Activated CD8-positive, alpha-beta T cell treated with anti-CD3 and anti-CD28 coated beads for 36 hours (primary cell): ENCODE results near the gene OTOP2. TPM values are rescaled to one million over a fixed set of nuclear protein-coding genes. Genes with fewer than 3 reads are reported as not detected.
A peak's percentile ranks its signal among the peaks of the same experiment; 100 is the strongest.

Experiments
- ATAC-seq: fragments of 200-7000 bp; cut with Tn5 transposase; one replicate; pipeline ENCODE4 v1.10.0; 2021; ENCODE audit warnings: mild to moderate bottlenecking, moderate library complexity
- CTCF ChIA-PET: fragments of 350-600 bp; sonication (Branson Sonifier 250); formaldehyde crosslinking; loops from one replicate; lab custom pipeline; 2021; ENCODE audit warnings: antibody characterized with exemption; lab: Charles Lee
- POLR2A ChIA-PET: fragments of 350-600 bp; sonication (Branson Sonifier 250); formaldehyde crosslinking; loops from one replicate; lab custom pipeline; 2021; ENCODE audit warnings: antibody characterized with exemption; lab: Charles Lee
- DNase-seq: peaks from one replicate; pipeline ENCODE4 v3.0.0-alpha.2; 2020
- H3K27ac Mint-ChIP-seq: one replicate; pipeline ENCODE4 v1.8.0; 2021; ENCODE audit warnings: mild to moderate bottlenecking, mixed read lengths
- H3K27me3 Mint-ChIP-seq: one replicate; pipeline ENCODE4 v1.8.0; 2021; ENCODE audit warnings: mixed read lengths
- H3K36me3 Mint-ChIP-seq: one replicate; pipeline ENCODE4 v1.8.0; 2021; ENCODE audit warnings: low read depth, mixed read lengths
- H3K4me1 Mint-ChIP-seq: one replicate; pipeline ENCODE4 v1.8.0; 2021; ENCODE audit warnings: low read depth, mixed read lengths
- H3K4me3 Mint-ChIP-seq: one replicate; pipeline ENCODE4 v1.8.0; 2021; ENCODE audit warnings: mild to moderate bottlenecking, moderate library complexity, mixed read lengths
- H3K9me3 Mint-ChIP-seq: one replicate; pipeline ENCODE4 v1.8.0; 2021; ENCODE audit warnings: mixed read lengths
- CTCF ChIP-seq: fragments of 200-600 bp; IDR thresholded peaks from one replicate; pipeline ENCODE4 v1.8.0; 2022; ENCODE audit warnings: antibody characterized with exemption, mild to moderate bottlenecking
- intact Hi-C: fragments of 100-400 bp; cut with micrococcal nuclease; formaldehyde crosslinking; loops from one replicate; pipeline ENCODE4 v1.10.0; 2022
- total RNA-seq, 2 experiments: library from RNA; stranded (reverse); gene quantifications; one replicate each; pipeline ENCODE4 v1.2.3, GENCODE V29; 2021

Gene OTOP2
- total RNA-seq, 2 experiments from 2014 or later: not detected

- Mint-ChIP-seq H3K4me1 (peaks cover 2% of the 10 kb centered on the region), H3K27ac (no peak overlapping the region), H3K27me3 (peaks cover 35% of the 10 kb centered on the region), H3K9me3 (no peaks in the 10 kb centered on the region), H3K36me3 (no peaks in the 10 kb centered on the region), H3K4me3 (no peak overlapping the region)
- no peak for TF ChIP-seq CTCF
- CTCF ChIA-PET: interaction anchor here (1.1 to 1.7 kb wide), 2 partner anchors 12 to 66 kb away, joined by 3 to 5 read pairs; no protein-coding TSS in a partner anchor
- POLR2A ChIA-PET: no interaction called here
- DNase-seq (no peak), ATAC-seq (no peak)
- intact Hi-C loops: no loop called here
Observed at GRCh38 chr17:74892013-74892841, 31.8 kb upstream of the OTOP2 start.

DNA sequence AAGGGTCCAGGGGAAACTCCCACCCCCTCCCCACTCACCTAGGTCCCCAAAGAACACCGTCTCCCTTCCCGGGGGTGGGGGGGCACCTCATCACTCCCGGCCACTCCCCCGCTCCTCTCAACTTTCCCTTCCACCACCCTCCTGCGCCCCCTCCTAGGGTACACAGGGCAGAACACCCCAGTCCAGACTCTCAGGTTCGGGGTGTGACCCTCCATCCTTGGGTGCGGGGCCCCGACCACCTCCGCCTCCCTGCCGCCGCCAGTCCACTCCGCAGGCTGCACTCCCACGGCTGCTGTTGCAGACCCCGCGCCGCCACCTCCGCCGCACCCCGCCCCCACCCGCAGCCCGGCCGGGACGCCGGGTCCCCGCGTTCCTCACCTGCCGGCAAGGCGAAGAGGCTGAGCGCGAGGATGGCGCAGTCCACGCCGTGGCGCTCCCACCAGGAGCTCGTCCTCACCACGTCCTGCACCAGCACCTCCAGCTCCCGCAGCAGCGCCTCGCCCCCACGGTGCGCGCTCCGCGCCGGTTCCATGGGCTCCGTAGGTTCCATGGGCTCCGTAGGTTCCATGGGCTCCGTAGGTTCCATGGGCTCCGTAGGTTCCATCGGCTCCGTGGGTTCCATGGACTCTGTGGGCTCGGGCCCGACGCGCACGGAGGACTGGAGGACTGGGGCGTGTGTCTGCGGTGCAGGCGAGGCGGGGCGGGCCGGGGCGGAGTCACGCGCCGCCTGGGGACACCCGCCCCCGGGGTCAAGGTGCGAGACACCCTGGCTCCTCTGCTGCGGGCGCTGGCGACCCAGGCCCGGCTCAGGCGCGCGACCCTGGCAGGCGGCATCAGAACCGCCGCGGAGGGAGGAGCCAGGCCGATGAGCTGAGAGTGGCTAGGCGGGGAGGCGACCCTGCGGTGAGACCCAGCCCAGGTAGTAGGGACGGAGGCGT lies 30.8 kb upstream of the OTOP2 start, which contains the start of gene FADS6:
Gene FADS6 (minus strand): TSS at position 660 of the 938 bp plus-strand sequence. CDS start 38 bp downstream, at position 622.
- Mint-ChIP-seq H3K27ac (no peak within 1 kb of the TSS), H3K4me3 (peak within 1 kb of the TSS; percentile 26), H3K4me1 (peaks cover 2% of the 10 kb centered on the region), H3K36me3 (no peaks in the 10 kb centered on the region), H3K27me3 (peaks cover 35% of the 10 kb centered on the region), H3K9me3 (no peaks in the 10 kb centered on the region)
- ChIA-PET CTCF (interaction anchor here (1.1 to 1.3 kb wide), 2 partner anchors 13 to 31 kb away, joined by 3 to 4 read pairs; partner anchors contain the start of gene OTOP2), POLR2A (interaction anchor here (1.0 kb wide), 1 partner anchor 20 kb away, joined by 4 read pairs; no protein-coding TSS in a partner anchor)
- TF ChIP-seq CTCF: no peak
- ATAC-seq (peak; percentile 55), DNase-seq (no peak)
- intact Hi-C loops: no loop called here

DNA sequence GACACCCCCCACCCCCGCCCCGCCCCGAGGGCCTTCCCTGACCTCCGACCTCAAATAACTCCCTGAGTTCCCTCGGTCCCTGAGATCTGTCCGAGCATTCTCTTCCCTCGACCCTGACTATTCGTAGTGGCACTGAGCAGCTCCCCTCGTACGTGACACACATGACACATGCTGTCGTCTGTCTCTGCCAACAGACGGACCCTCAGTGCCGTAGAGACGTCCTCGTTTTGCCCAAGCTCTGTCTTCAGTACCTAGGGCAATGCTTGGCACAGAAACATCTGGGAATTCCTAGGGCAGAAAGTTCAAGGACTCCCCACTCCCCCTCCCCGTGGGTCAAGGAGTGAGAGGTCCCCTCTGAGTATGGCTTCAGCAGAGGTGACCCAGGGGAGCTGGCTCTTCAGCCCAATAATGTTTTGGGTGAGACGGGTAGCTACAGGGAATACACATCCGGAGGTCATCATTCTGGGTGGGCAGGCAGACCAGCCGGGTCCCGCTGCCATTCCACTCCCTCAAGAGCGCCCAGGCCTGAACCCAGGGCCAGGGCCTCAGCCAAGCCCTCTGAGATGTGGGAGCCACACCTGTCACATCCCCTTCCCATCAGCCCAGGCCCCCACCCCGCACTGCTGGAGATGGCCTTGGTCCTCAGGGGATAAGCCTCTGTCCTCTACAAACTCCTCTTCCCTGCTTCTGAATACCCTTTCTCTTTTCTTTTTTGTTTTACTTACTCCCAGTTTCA lies 30.0 kb upstream of the OTOP2 start:
- H3K9me3 Mint-ChIP-seq: no peaks in the 10 kb centered on the region
- peaks cover 35% of the 10 kb centered on the region for H3K27me3 Mint-ChIP-seq
- peak overlapping the region; percentile 26 for H3K4me3 Mint-ChIP-seq
- CTCF ChIA-PET: interaction anchor here (1.3 to 1.4 kb wide), 2 partner anchors 30 to 103 kb away, joined by 4 read pairs; partner anchors contain the start of gene OTOP2
- intact Hi-C loops: no loop called here
- POLR2A ChIA-PET: interaction anchor here (1.0 kb wide), 1 partner anchor 21 kb away, joined by 4 read pairs; no protein-coding TSS in a partner anchor
- no peaks in the 10 kb centered on the region for H3K36me3 Mint-ChIP-seq
- DNase-seq: no peak
- TF ChIP-seq CTCF: no peak
- no peak overlapping the region for H3K27ac Mint-ChIP-seq
- H3K4me1 Mint-ChIP-seq: peaks cover 2% of the 10 kb centered on the region
- no peak for ATAC-seq

DNA sequence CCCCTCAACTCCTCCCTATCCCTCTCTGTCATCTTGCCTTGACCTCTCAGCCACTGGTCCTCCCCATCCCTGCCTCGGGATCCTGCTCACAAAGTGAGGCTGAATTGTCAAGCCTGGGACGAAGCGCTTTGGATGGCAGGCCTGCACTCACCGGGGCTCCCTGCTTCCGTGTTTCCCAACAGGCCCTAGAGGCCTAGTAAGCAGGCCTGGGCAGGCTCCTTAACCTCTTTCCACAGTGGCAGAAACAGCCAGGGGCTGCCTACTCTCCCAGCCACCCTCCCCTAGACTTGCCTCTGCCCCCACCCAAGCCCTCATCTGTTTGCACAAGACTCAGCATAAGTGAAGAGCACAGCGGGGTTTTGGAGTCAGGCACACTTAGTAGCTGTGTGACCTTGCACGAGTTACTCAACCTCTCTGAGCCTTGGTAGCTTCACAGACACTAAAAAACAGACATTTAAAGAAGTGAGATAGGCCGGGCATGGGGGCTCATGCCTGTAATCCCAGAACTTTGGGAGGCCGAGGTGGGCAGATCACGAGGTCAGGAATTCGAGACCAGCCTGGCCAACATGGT lies 25.6 kb upstream of the OTOP2 start:
- Mint-ChIP-seq H3K4me1 (peaks cover 2% of the 10 kb centered on the region), H3K9me3 (no peaks in the 10 kb centered on the region), H3K36me3 (no peaks in the 10 kb centered on the region), H3K4me3 (no peak overlapping the region), H3K27me3 (peaks cover 30% of the 10 kb centered on the region), H3K27ac (no peak overlapping the region)
- intact Hi-C loops: no loop called here
- no peak for ATAC-seq
- ChIA-PET POLR2A (interaction anchor here (1.3 kb wide), 1 partner anchor 25 kb away, joined by 3 read pairs; no protein-coding TSS in a partner anchor), CTCF (interaction anchor here (1.1 to 1.2 kb wide), 2 partner anchors 59 to 63 kb away, joined by 3 to 4 read pairs; no protein-coding TSS in a partner anchor)
- no peak for DNase-seq
- TF ChIP-seq CTCF: no peak
